RWPE2 (cell line): ENCODE measurements around the gene ZFAND5.

Experiments
- ATAC-seq: fragments of 200-7000 bp; cut with Tn5 transposase; 3 replicates; pipeline ENCODE4 v1.9.1; 2021; ENCODE audit warnings: low read depth
- DNase-seq: peaks from one replicate; pipeline ENCODE4 v3.0.0-alpha.2; 2020; ENCODE audit warnings: low spot score
- H3K27ac ChIP-seq: fragments of 450-650 bp; 2 replicates; pipeline ENCODE4 v1.5.1; 2017; ENCODE audit warnings: mild to moderate bottlenecking; ENCODE audit not compliant: poor library complexity, severe bottlenecking
- H3K27me3 ChIP-seq: fragments of 250-450 bp; sonication (Bioruptor Pico); 2 replicates; pipeline ENCODE4 v1.5.1; 2021; ENCODE audit warnings: mild to moderate bottlenecking, moderate library complexity; ENCODE audit not compliant: insufficient read depth, poor library complexity, severe bottlenecking
- H3K36me3 ChIP-seq: fragments of 250-450 bp; sonication (Bioruptor Pico); 2 replicates; pipeline ENCODE4 v1.5.1; 2020; ENCODE audit warnings: low read depth, mild to moderate bottlenecking, moderate library complexity
- H3K4me1 ChIP-seq: fragments of 250-450 bp; sonication (Bioruptor Pico); 2 replicates; pipeline ENCODE4 v1.5.1; 2021; ENCODE audit warnings: mild to moderate bottlenecking, moderate library complexity; ENCODE audit not compliant: insufficient read depth, poor library complexity, severe bottlenecking
- H3K4me3 ChIP-seq: fragments of 250-450 bp; sonication (Bioruptor Pico); 2 replicates; pipeline ENCODE4 v1.5.1; 2021; ENCODE audit warnings: mild to moderate bottlenecking, moderate library complexity; ENCODE audit not compliant: severe bottlenecking
- H3K9me3 ChIP-seq: fragments of 250-450 bp; sonication (Bioruptor Pico); 2 replicates; pipeline ENCODE4 v1.5.1; 2021; ENCODE audit warnings: mild to moderate bottlenecking, moderate library complexity; ENCODE audit not compliant: severe bottlenecking
- TF ChIP-seq, protein P1 (sequence below): fragments of 450-650 bp; IDR thresholded peaks from one replicate; pipeline ENCODE4 v1.5.1; 2017; ENCODE audit warnings: mild to moderate bottlenecking, moderate library complexity; ENCODE audit not compliant: poor library complexity, severe bottlenecking

ZFAND5 gene

GRCh38 chr9:72390907-72391306 is 25.9 kb upstream of the ZFAND5 start:
- no peak for ATAC-seq
- TF ChIP-seq, protein P1, sequence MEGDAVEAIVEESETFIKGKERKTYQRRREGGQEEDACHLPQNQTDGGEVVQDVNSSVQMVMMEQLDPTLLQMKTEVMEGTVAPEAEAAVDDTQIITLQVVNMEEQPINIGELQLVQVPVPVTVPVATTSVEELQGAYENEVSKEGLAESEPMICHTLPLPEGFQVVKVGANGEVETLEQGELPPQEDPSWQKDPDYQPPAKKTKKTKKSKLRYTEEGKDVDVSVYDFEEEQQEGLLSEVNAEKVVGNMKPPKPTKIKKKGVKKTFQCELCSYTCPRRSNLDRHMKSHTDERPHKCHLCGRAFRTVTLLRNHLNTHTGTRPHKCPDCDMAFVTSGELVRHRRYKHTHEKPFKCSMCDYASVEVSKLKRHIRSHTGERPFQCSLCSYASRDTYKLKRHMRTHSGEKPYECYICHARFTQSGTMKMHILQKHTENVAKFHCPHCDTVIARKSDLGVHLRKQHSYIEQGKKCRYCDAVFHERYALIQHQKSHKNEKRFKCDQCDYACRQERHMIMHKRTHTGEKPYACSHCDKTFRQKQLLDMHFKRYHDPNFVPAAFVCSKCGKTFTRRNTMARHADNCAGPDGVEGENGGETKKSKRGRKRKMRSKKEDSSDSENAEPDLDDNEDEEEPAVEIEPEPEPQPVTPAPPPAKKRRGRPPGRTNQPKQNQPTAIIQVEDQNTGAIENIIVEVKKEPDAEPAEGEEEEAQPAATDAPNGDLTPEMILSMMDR, result no peak

GRCh38 chr9:72386186-72386585 is 21.2 kb upstream of the ZFAND5 start:
- DNase-seq (no peak), ATAC-seq (no peak)
- Histone ChIP-seq H3K36me3 (no peaks in the 10 kb centered on the region), H3K27me3 (no peaks in the 10 kb centered on the region), H3K4me1 (peaks cover 17% of the 10 kb centered on the region), H3K9me3 (no peaks in the 10 kb centered on the region), H3K27ac (no peak overlapping the region), H3K4me3 (no peak overlapping the region)
- TF ChIP-seq, protein P1, result no peak

More at GRCh38 chr9:72390907-72391306, 25.9 kb upstream of the ZFAND5 start:
- Histone ChIP-seq H3K9me3 (no peaks in the 10 kb centered on the region), H3K4me3 (no peak overlapping the region), H3K27me3 (no peaks in the 10 kb centered on the region), H3K4me1 (no peaks in the 10 kb centered on the region), H3K36me3 (no peaks in the 10 kb centered on the region), H3K27ac (no peak overlapping the region)
- DNase-seq, result no peak

DNA sequence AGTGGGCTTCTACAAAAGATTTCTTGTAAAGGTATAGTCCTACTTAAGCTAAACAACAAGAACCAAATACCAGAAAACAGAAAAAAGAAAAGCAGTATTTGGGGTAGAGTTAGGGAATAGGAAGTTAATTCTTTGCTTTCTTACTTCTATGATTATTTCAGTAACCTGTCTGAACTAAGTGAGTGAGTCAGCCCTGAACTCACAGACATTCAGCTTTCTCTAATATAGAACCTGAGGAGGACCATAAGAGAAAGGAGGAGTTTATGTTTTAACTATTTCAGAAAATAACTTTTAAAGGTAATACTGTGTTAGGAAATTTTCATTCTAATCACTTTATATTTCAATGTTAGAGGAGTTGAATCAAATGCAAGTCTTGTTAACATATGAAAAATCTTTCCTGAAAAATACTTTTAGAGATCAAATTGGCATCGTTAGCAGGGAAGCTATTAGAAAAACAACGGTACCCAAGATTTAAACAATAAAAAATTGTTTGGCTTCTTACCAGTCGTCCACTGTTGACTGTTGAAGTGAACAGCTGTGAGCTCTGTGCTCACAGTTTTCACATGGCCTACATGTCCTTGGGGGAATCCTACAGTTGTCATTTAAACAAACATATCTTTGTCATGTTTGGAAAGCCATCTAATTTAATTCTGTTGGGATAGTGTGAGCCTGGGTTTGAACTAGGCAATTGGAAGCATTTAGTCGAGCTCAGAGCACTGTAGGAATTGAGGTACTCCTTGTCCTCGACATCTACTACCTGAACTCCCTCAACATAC is 19.9 kb upstream of the ZFAND5 start:
- DNase-seq (no peak), ATAC-seq (no peak)
- peaks cover 17% of the 10 kb centered on the region for H3K4me1 ChIP-seq
- H3K4me3 ChIP-seq, result no peak overlapping the region
- H3K9me3 ChIP-seq, result no peaks in the 10 kb centered on the region
- H3K27ac ChIP-seq, result peak overlapping the region; percentile 47
- no peaks in the 10 kb centered on the region for H3K27me3 ChIP-seq
- no peaks in the 10 kb centered on the region for H3K36me3 ChIP-seq
- TF ChIP-seq, protein P1, result no peak

- H3K27me3 ChIP-seq, result no peaks in the 10 kb centered on the region
- no peaks in the 10 kb centered on the region for H3K36me3 ChIP-seq
- ATAC-seq, result peak; percentile 99
- peaks cover 17% of the 10 kb centered on the region for H3K4me1 ChIP-seq
- no peak for DNase-seq
- TF ChIP-seq, protein P1, result no peak
- peak overlapping the region; percentile 47 for H3K27ac ChIP-seq
- H3K4me3 ChIP-seq, result no peak overlapping the region
- H3K9me3 ChIP-seq, result no peaks in the 10 kb centered on the region
These were observed 19.1 kb upstream of the ZFAND5 start for GRCh38 chr9:72383978-72384709.
